Measurements from ENCODE around the gene TECPR2.

- no peak for TF ChIP-seq CTCF (IDR thresholded peaks at IDR 0.05; ENCODE audit: poor library complexity)
- no peak for TF ChIP-seq EZH2 (IDR thresholded peaks at IDR 0.05; ENCODE audit: borderline replicate concordance)
Measured at GRCh38 chr14:102544747-102545460, 182.2 kb downstream of the TECPR2 start.
